ENCODE results near the gene C10orf53.

Gene C10orf53

DNA sequence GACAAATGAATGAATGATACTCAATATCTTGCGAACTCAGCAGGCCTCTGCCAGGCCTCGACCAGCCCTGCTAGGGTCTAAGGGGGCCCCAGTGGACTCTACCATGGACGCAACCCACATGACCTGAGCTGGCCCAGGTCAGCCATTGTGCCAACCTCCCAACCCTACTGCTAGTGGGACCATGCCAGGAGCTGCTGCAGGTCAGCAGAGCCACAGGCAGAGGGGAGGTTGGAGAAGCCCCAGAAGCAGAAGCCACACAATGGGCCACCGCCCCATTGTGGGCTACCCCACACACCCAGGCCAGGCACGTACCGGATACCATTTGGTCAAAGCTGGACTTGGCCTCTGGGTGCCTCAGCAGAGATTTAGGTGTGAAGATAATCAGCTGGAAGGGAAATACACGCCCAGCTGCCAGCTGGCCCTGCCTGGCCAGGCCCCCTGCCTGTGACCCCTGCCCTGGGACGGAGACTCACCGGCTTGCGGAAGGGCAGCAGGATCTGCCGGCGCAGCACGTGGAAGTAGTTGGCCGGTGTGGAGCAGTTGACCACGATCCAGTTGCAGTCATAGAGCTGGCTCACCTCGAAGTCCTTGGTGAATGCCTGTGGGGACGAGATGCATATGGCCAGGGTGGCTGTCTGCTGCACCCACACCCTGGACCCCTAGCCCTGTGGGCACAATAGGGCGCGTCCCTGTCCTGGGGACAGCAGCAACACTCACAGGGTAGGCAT, 58.2 kb downstream of the C10orf53 start:
- DNase-seq, result no peak

DNA sequence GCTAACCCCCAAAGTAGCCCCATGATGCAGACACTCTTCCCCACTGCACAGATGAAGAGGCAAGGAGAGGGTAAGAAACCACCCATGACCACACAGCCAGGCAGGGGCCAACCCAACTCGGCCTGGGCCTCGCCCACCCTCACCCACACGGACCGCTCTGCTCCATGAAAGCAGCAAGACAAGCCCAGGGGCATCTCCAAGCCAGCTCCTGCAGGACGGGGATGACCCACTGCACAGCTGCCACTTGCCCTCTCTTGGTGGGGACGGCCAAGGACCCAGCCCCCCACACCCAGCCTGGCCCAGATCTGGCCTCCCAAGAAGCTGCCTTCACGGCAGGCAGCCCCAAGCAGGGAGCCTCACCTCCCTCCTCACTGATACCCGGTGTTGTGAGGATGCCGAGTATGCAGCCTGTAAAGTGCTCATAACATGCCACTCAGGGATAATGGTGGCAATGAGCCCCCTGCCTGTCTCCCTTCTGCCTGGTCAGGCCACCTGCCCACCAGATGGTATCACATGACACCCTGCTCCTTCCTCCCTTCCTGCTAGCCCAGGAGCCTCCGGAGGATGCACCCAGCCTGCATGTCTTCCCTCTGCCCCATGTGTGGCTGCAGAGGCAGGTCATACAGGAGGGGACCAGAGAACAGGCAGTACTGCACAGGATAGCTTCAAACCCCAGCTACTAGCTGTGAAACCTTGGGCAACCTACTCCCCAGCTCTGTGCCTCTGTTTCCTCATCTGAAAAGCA, 59.3 kb downstream of the C10orf53 start:
- DNase-seq, result no peak

DNA sequence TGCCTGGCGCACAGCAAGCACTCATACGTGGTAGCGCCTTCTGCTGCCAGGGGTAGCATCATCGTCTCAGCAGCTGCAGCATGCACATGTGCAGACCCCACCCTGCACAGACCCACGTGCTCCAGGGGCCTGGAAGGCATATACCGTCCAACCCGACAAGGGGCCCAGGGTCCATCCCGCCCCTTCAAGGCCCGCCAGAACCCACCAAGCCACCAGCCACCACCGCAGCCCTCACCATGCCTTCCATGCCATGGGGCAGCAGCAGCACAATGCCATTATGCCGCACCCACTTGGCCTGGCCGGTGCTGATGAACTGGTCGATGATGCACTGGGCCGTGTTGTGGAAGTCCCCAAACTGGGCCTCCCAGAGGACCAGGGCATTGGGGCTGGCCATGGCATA, 60.0 kb downstream of the C10orf53 start:
- DNase-seq, result no peak

DNA sequence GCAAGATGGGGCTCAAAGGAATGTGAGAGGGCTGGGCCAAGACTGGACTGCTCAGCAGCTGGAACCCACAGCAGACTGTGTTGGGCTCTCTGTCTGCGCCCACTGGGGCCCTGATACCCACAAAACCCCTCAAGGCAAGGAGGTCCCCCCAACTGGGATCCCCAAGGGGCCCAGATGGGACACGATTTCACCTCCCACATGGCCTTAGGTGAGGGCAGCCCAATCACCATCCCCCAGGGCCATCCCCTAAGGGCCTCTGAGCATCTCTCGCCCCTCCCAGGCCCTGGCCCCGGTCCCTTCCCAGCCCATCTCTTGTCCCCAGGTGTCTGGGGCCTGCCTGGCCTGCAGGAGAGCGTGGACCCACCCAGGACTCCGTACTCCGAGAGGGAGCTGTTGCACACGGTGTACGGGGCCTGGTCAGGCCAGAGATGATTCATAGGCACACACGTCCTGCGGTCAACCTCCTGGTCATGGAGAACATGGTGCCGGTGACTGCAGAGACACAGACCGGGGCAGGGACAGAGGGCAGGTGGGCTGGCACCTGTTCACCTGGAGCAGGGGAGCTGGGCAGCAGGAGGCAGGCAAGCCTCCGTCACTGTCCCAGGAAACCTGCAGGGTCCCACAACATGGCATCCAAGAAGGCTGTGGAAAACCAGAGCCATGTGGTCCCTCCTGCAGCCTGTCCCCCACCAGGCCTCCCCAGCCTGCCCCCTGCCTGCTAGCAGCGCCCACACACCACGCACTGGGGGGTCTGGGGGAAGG, 61.1 kb downstream of the C10orf53 start:
- no peak for DNase-seq

DNA sequence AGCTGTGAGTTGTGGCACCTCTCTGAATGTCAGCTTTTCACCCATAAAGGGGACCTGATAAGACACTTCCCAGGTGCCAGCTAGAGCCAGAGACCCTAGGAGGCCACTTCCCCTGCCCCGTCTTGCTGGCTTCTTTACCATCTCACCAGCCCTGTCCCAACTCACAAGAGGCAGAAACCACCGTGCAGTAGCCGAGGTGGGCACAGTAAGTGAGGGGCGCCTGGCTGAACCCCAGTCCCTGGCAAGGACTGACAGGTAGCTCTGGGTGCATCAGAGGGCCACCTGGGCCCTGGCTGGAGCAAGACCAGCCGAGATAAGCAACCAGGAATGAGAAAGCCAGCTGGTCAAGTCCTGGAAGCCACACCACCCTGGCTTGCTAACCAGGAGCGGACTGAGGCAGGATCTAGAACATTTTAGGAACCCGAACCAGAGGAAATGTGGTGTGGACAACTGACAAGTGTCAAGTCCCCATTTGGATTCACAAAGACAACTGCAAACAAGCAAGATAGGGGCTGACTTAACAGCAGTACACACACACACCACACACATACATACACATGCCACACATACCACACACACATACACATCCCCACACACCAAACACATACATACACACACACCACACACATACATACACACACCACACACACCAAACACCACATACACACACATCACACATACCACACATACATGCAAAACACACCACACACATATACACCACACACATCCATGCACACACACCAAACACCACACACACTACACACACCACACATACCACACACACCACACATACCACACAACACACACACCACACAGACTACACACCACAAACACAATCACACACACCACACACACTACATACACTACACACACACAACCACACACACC, 61.9 kb downstream of the C10orf53 start:
- no peak for DNase-seq

DNA sequence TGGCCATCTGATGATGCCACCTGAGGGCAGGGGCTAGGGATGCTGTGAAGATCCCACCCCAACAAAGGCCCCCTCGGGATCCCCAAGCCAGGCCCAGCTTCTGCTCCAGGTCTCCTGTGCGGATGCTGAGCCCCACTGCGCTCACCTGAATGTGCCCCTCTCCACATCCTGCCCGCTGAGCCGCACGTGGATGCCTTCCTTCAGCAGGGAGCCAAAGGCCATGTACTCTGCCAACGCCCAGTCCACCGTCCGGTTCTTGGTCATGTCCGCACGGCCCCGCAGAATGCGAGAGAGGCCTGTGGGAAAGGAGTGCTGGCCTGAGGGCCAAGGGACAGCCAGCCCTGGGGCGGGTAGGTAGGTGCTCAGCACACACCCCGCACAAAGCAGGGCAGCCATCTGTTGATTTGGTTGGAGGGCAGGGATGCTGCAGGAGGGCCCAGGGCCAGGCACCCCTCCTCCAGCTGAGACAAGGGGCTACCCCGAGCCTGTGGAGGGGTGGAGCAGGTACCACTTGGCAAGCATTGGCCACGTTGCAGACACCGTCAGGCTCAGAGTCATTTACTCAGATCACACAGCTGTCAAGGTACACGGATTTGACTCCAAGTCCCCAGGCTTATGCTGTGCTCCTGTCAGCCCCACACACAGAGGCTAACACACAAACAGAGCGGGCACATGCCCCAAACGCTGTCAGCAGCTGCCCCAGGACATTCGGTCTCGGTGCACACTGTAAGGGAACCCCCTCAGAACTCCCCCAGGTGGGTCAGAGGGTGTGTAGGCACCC, 63.4 kb downstream of the C10orf53 start:
- DNase-seq, result no peak

DNA sequence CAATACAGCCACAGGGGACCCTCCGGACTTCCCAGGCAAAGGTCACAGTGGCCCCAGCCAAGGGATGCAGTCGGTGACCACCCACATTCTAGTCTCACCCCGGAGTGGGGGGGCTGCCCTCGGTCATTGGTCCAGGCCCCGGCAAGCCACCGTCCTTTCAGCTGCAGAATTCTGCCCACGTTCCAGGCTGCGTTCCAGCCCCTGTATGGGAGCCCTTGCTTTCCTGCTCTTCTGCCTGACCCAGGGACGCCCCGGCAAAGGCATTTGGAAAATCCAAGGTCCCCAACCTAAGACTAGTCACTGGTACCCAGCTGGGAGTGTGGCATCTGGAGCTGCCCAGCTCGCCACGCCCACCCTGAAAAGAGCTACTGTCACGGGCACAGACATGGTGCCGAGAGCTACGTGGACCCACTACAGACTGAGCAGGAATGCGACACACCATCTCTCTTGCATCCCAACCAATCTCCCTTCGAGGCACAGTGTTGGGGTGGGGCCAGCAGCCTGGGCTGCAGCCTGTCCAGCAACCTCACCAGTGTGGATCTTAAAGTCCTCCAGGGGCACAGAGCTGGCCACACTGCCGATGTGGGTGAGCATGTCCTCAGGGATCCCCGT, 64.1 kb downstream of the C10orf53 start:
- no peak for DNase-seq

DNA sequence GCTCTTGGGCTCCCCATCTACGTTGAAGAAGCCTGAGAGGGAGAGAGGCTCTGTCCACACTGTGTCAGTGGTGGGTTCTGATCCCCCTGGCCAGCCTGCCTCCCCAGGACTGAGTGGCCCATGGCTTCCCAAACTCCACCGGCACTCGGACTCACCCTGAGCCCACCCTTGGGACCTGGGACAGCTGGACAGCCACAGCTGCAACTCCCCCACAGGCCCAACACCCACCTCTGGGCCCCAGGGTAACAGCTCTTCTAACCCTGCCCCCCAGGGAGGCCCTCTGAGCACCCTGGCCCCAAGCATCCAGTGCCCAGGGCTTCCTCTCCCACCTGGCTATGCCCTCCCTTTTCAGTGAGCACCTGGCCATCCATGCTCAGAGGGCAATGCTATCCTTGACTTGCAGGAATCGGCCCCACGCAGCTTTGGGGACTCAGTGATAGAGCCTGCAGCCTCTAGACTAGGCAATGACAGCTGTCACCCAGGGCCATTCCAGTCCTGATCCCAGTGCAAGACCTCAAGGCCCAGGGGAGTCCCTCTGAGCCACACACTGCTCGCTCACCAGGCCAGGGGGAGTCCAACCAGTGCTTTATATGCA, 64.7 kb downstream of the C10orf53 start:
- no peak for DNase-seq

DNA sequence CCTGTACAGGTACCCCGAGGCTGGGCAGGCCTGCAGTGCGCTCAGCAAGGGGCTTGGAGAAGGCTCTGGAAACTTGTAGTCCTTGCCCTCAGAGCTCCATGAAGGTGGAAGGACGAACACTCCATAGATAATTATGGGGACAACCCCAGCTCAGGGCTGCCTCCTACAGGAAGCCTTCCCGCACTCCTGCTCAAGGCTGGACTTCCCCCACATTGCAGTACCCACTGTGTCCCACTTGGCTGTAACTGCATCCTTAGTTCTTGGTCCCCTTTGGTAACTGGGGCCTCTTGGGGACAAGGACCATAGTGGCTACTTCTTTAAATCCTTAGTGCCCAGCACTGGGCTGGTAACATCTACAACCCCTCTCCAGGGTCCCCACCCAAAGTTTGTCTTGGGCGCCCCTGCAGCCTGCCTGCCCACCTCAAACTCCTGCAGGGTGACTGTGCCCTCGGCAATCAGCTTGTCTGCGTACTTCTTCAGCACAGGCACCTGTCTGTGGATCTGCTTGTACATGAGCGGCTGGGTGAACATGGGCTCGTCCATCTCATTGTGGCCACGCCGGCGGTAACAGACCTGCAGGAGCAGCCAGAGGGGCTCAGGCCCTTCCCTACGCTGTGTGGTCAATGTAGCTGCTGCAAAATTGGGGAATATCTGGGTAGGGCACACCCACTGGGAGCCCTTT, 65.6 kb downstream of the C10orf53 start:
- DNase-seq, result no peak

DNA sequence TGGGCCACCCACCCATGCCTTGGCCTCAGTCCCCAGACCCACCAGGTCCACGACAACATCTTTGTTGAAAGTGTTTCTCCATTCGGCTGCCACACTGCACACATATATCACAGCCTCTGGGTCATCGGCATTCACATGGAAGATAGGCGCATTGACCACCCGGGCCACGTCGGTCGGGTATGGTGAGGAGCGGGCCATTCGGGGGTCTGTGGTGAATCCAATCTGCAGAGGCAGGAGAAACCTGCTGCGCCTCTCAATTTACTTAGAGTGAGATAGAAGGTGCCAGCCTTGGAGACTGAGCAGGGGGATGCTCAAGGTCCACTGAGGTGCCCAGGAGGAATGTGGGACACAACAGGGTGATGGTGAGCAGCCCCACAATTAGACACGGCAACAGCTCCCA, 66.3 kb downstream of the C10orf53 start:
- DNase-seq, result no peak

DNA sequence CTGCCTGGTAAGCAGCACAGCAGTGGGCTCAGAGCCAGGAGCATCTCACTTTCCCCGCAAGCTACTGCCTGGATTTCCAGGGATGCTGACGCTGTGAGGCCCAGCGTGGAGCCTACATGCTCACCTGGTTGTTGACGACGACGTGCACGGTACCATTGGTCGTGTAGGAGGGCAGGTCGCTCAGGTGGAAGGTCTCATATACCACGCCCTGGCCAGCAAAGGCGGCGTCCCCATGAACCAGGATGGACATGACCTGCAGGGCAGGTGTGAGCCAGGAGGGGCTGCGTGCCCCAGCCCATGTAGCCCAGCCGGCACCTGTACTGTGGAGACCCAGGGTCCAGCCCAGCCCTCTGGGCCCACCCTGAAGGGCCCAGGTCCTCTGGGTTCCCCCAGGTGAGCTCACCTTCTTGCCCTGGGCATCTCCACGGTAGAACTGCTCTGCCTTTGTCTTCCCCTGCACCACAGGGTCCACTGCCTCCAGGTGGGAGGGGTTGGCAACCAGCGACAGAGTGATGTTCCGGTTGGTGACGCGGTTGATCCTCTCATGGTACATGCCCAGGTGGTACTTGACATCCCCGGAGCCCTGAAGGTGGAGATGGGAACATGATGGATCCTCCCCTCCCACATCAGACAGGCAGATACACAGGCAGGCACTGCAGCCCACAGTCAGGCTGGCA, 67.3 kb downstream of the C10orf53 start:
- DNase-seq, result no peak

All from suppressor macrophage (primary cell).